HG03439 (cell line): ENCODE data around the gene PTPRT.

Experiments
- ATAC-seq: cut with Tn5 transposase; IDR thresholded peaks from one replicate; pipeline ENCODE4 v1.9.1; 2021; ENCODE audit warnings: mild to moderate bottlenecking, moderate library complexity; ENCODE audit not compliant: unreplicated experiment

The PTPRT gene

GRCh38 chr20:43189554-43190331 is at the start of gene PTPRT:
Gene PTPRT (minus strand): TSS chr20:43189906. CDS start chr20:43189733, 173 bp downstream.
- no peak for ATAC-seq

DNA sequence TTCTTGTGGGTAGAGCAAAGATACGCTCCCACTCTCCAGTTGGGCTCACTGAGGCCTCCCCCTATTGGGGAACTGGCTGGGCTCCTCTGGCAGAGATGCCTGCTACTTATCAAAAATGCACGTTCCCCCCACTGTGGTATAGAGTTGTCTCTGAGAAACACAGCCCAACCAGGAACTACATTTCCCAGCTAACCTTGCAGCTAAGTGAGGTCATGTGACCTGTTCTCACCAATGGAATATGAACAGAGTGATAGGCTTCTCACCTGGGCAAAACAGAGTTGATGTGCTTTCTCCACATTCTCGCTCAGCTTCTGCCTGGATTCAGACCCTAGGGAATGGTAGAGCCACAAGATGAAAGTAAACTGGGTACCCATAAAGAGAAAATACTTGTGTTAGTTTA is 49.1 kb upstream of the PTPRT start:
- no peak for ATAC-seq

DNA sequence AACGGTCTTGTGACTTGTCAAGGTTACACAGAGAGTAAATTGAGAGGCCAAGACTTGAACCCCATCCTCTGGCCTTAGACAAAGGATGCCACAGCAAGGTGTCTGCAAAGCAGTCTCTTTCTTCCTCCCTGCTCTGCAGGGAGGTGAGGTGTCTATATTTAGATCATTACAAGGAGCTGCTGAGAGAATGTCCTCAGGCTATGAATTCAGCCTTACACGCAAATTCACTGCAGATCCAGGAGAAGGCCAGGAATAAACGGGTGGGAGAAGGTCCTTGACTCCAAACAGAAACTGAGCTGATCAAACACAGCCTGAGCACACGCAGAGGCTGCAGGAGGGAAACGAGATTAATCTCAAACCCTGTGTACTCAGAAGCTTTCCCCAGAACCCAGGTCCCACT is 48.6 kb upstream of the PTPRT start:
- no peak for ATAC-seq

GRCh38 chr20:43237651-43238168 is 48.0 kb upstream of the PTPRT start:
- no peak for ATAC-seq

DNA sequence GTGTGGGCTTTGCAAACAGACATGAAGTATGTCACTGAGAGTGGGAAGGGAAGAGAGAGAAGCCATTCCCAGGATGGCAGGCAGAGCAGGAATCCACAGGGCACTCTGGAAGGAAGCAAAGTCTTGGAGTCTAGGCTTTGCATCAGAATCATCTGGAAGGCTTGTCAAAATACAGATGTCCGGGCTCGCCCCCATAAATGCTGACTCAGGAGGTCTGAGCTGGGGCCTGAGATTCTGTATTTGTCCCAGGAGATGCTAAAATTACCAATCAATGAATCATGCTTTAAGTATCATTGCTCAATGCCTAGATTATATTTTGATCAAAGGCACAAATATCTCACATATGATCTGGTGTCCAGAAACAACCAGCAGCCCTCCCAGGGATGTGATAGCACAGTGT is 46.3 kb upstream of the PTPRT start:
- no peak for ATAC-seq

GRCh38 chr20:43231829-43232228 is 42.1 kb upstream of the PTPRT start:
- no peak for ATAC-seq

DNA sequence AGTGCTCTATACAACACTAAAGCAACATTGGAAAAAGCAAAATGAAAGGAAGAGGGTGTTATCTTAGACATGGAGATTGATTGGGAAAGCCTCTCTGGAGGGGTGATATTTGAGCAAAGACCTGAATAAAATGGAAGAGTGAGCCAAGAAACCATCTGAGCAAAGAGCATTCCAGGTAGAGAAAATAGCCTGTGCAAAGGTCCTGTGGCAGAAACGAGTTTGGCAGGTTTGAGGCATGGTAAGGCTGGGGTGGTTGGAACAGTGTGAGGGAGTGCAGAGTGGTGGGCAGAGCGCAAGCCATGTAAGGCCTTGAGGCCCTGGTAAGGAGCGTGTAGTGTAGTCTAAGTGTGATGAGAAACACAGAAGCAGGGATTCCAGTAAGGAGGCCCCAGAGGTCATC is 40.0 kb upstream of the PTPRT start:
- ATAC-seq, result no peak

DNA sequence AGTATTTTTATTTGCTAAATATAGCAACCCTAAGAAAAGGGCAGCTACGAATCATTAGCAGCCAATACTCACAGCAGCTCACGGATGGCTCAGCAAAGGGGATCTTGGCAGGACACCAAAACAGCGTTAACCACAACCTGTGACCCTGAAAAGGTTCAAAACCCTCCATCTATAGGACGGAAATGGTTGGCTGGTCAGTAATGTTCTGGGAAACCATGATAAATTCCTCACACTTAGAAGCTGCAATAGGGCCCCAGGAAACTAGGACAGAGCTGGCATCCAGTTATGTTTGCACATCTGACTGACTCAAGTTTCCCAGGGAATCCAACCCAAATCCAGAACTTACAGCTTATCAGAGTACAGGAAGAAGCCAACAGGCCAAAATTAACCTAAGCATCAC is 30.9 kb upstream of the PTPRT start:
- ATAC-seq, result no peak

DNA sequence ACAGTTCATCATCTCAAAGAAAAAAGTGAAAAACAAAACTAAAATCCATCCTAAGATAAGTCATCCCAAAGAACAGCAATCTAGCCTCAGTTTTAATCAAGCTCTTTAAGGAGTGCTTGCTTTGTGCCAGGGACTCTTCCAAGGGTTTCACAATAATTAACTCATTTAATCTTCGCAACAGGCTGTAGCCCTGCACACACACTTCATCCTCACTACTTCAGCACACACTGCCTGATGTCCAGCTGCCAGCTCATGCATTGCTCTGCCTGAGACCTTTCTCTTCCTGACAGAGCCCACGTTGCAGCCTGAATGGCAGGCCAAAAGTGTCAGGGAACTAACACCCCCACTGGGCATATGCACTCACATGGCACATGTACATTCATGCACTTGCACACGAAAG is 21.2 kb upstream of the PTPRT start:
- ATAC-seq, result no peak

DNA sequence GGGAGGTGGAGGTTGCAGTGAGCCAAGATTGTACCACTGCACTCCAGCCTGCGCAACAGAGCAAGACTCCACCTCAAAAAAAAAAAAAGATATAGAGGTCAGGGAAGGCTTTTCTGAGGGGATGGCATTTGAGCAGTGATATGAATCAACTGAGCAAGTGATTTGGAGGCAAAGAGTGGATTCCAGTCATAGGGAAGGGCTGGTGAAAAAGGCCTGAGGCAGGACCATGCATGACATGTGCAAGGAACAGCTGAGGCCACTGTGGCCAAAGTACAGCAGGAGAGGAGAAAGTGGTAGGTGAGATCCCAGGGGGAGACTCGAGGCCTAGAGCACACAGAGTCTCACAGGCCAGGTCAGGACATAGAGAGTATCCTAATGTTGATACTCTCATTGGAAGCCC is 20.1 kb upstream of the PTPRT start:
- no peak for ATAC-seq

DNA sequence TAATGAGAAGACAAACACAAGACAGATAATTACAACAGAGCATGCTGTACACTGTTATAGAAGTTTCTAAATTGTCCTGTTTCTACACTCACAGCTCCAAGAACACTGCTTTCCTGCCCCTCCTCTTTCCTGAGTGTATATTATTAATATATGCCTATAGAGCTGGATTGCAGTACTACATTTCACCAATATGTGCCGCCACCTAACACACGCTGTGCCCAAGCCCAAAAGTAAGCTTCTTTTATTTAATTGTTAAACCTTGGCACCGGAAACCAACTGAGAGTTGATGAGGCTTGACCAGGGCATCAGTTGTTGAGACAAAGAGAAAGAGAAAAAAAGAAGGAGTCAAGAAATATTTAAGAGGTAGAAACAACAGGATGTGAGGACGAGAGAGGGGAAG is 16.0 kb upstream of the PTPRT start:
- no peak for ATAC-seq

DNA sequence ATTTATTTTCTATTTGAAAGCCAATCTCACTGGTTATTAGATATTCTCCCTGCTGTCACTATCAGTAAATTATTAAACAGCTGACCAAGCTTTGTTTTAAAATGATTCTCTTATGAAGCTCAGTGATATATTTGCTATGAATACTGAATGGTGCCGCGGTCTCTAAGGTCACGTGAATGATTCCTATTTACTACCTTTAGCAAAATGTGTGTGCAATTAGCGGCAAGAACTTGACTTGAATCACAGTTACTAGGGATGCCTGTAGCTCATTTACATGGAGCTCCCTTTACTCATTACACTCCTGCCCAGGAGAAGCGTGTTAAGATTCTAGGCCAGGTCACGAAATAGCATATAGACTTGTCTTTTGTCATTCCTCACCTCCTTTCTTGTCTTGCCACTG is 12.4 kb upstream of the PTPRT start:
- no peak for ATAC-seq

DNA sequence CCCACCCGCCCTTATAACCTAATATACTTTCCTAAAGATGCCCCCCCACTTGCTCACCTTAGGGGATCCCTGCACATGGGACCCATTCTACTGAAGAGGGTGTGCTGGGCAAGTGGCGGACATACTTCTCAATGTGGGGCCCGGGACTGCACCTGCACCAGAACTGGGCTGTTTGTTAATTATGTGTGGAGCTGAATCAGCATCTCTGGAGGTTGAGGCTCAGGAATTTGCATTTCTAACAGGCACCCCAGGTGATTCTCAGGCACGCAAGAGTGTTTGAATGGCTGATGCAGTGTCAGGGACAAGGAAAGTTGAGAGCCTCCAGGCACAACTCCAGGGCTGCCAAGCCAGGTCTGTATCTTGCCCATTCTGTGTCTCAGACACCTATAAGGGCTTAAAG is 8.9 kb upstream of the PTPRT start:
- no peak for ATAC-seq

- ATAC-seq, result no peak
Measured at GRCh38 chr20:43196243-43196642, 6.5 kb upstream of the PTPRT start.

GRCh38 chr20:43194137-43194536 is 4.4 kb upstream of the PTPRT start:
- no peak for ATAC-seq

GRCh38 chr20:43193443-43193842 is 3.7 kb upstream of the PTPRT start:
- no peak for ATAC-seq

- ATAC-seq, result no peak
Measured at GRCh38 chr20:43191946-43192863, 2.5 kb upstream of the PTPRT start.

- no peak for ATAC-seq
Measured at GRCh38 chr20:43191143-43191542, 1.4 kb upstream of the PTPRT start.

DNA sequence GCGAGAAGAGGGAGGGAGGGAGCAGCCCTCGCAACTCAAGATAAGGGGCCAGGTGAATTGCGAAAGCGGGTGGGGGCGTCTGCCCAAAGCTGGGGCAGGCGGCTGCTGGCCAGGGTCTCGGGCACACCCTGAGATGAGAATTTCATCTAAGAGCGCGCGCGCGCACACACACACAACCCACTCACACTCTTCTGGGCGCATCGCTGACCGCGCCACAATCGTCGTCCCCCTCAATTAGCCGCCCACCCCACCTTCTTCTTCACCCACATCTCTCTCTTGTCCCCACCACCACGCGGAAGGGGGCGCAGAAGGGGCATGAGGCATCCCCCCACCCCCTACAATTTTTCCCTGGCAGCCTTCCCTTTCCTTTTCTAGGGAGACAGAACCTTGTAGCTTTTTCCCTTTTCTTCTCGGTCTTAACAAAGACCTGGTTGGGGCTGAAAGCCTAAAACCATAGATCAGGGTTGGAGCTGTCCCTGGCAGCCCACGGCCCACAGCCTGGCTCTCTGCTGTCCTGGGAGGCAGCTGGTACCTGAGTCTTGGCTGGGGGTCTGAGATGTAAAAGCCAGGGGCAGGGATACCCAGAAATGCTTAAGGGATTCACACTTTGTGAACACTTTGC is 737 bp upstream of the PTPRT start:
- no peak for ATAC-seq

GRCh38 chr20:43188861-43189553 is 699 bp downstream of the PTPRT start:
- no peak for ATAC-seq

DNA sequence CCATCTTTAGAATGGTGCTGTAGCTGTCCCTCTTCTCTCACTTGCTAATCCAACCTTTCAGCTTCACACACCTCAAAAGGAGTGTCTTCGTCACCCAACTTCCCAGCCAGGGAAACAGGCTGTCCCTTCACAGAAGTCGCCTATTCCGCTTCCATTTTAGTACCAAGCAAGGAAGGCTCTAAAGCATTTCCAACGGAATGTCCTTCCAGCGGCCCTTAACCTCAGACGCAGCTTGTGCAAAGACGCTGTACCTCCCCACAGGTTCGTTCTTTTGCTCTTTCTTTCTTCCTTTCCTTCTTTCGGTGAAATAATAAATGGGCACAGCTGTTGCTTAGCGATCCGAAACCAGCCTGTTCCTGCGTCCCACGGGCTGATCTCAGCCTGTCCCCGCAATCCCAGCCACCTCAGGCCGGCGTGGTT is 1.5 kb downstream of the PTPRT start:
- no peak for ATAC-seq
